ENCODE results near the gene ASAP2.

GRCh38 chr2:9251154-9252001 is 44.8 kb downstream of the ASAP2 start:
- TF ChIP-seq TAF1 (IDR thresholded peaks at IDR 0.05; ENCODE audit: low read depth, low read length) (no peak), POLR2A (IDR thresholded peaks at IDR 0.05; ENCODE audit: low read depth, low read length) (no peak), POLR2AphosphoS5 (IDR thresholded peaks at IDR 0.05; ENCODE audit: low read depth, low read length) (no peak), SPI1 (IDR thresholded peaks at IDR 0.05; ENCODE audit: low read depth, low read length) (no peak), PAX5 (IDR thresholded peaks at IDR 0.05; ENCODE audit: insufficient read depth, low read length, severe bottlenecking) (no peak)
